A673 (cell line): ENCODE data around the gene EXT2. TPM values are rescaled to one million over a fixed set of nuclear protein-coding genes. Genes with fewer than 3 reads are reported as not detected.

Experiments
- BruUV-seq: library from RNA; stranded (reverse); fragments of 400-500 nt; replicated peaks from 2 replicates; lab custom pipeline; 2021; lab: Mats Ljungman, UMichigan
- CTCF ChIA-PET: fragments of 300-600 bp; sonication (Branson Sonifier 250); formaldehyde crosslinking; loops from one replicate; lab custom pipeline; 2022; ENCODE audit warnings: antibody characterized with exemption; lab: Charles Lee
- POLR2A ChIA-PET: fragments of 300-600 bp; sonication (Branson Sonifier 250); formaldehyde crosslinking; loops from one replicate; lab custom pipeline; 2022; ENCODE audit warnings: antibody characterized with exemption; ENCODE audit not compliant: low non-redundant PET; lab: Charles Lee
- DNase-seq: peaks from one replicate; pipeline ENCODE4 v3.0.0-alpha.2; 2015; ENCODE audit warnings: low spot score
- H3K27ac ChIP-seq: fragments of 200-600 bp; sonication (generic); 2 replicates; pipeline ENCODE4 v1.5.1; 2016; ENCODE audit warnings: mixed run types, low read depth, mild to moderate bottlenecking, mixed read lengths, antibody characterized with exemption, low read length; ENCODE audit not compliant: poor library complexity, severe bottlenecking
- H3K27me3 ChIP-seq: fragments of 200-600 bp; sonication (generic); replicated peaks from 2 replicates; pipeline ENCODE4 v1.6.1; 2017; ENCODE audit warnings: mixed run types, low read depth, mild to moderate bottlenecking, mixed read lengths, antibody characterized with exemption, low read length; ENCODE audit not compliant: insufficient read depth, poor library complexity
- H3K36me3 ChIP-seq: fragments of 200-600 bp; sonication (generic); 2 replicates; pipeline ENCODE4 v1.6.1; 2016; ENCODE audit warnings: mixed run types, mild to moderate bottlenecking, mixed read lengths, antibody characterized with exemption, low read length; ENCODE audit not compliant: insufficient read depth, poor library complexity, severe bottlenecking
- H3K4me1 ChIP-seq: fragments of 200-600 bp; sonication (generic); 2 replicates; pipeline ENCODE4 v1.6.1; 2017; ENCODE audit warnings: mixed run types, mild to moderate bottlenecking, mixed read lengths, antibody characterized with exemption, low read length; ENCODE audit not compliant: insufficient read depth, poor library complexity, severe bottlenecking
- H3K4me3 ChIP-seq: fragments of 200-600 bp; sonication (generic); 2 replicates; pipeline ENCODE4 v1.5.1; 2016; ENCODE audit warnings: low read depth, mixed run types, mild to moderate bottlenecking, mixed read lengths, low read length; ENCODE audit not compliant: poor library complexity, severe bottlenecking
- H3K9me3 ChIP-seq: fragments of 200-600 bp; sonication (generic); 2 replicates; pipeline ENCODE4 v1.6.1; 2016; ENCODE audit warnings: mixed run types, low read depth, mild to moderate bottlenecking, mixed read lengths, antibody characterized with exemption, low read length; ENCODE audit not compliant: poor library complexity, severe bottlenecking
- EZH2 ChIP-seq: fragments of 200-600 bp; sonication (generic); IDR thresholded peaks from 2 replicates; pipeline ENCODE4 v1.6.1; 2017; ENCODE audit warnings: borderline replicate concordance, low read depth, mild to moderate bottlenecking, mixed read lengths, antibody characterized with exemption, low read length; ENCODE audit not compliant: poor library complexity, severe bottlenecking
- intact Hi-C: fragments of 100-400 bp; cut with micrococcal nuclease; formaldehyde crosslinking; loops from one replicate; pipeline ENCODE4 v1.10.0; 2022; ENCODE audit not compliant: unreplicated experiment
- total RNA-seq: library from RNA; stranded (reverse); gene quantifications from 2 replicates; pipeline ENCODE4 v1.2.3, GENCODE V29; 2021
- TF ChIP-seq, protein P1 (sequence below): fragments of 300-800, 200-600 bp; sonication (generic); conservative IDR thresholded peaks from 2 replicates; pipeline ENCODE4 v1.5.1; 2017; ENCODE audit warnings: low read depth, mild to moderate bottlenecking, antibody characterized with exemption, low read length, moderate library complexity, mixed read lengths

The EXT2 gene
- total RNA-seq, 1 experiment from 2014 or later: 123 TPM

DNA sequence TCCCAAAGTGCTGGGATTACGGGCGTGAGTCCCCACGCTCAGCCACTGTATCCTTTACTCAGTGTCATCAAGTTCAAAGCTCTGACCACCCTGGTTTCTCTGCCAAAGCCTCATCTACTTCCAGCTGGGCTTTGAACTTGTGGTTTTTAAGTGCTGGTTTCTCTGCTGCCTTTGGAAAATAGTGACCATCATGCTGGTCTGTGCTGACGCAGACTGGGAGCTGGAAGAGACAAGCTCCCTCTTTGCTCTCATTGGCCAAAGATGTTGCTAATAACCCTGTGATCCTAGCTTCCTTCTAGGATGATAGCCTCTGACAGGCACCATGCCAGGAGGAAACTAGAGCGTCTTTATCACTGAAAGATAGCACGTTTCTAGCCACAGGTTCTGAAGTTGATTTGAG lies 152.0 kb downstream of the EXT2 start:
- intact Hi-C loops: no loop called here
- Histone ChIP-seq H3K27me3 (no peaks in the 10 kb centered on the region), H3K27ac (no peak overlapping the region), H3K4me1 (peaks cover 32% of the 10 kb centered on the region), H3K4me3 (no peak overlapping the region), H3K9me3 (peaks cover 3% of the 10 kb centered on the region), H3K36me3 (peaks cover 35% of the 10 kb centered on the region)
- no peak for DNase-seq
- ChIA-PET CTCF (interaction anchor here (1.1 to 1.2 kb wide), 2 partner anchors 143 to 153 kb away, joined by 3 to 5 read pairs; no protein-coding TSS in a partner anchor), POLR2A (no interaction called here)
- BruUV-seq: no TSS peak
- TF ChIP-seq, protein P1, sequence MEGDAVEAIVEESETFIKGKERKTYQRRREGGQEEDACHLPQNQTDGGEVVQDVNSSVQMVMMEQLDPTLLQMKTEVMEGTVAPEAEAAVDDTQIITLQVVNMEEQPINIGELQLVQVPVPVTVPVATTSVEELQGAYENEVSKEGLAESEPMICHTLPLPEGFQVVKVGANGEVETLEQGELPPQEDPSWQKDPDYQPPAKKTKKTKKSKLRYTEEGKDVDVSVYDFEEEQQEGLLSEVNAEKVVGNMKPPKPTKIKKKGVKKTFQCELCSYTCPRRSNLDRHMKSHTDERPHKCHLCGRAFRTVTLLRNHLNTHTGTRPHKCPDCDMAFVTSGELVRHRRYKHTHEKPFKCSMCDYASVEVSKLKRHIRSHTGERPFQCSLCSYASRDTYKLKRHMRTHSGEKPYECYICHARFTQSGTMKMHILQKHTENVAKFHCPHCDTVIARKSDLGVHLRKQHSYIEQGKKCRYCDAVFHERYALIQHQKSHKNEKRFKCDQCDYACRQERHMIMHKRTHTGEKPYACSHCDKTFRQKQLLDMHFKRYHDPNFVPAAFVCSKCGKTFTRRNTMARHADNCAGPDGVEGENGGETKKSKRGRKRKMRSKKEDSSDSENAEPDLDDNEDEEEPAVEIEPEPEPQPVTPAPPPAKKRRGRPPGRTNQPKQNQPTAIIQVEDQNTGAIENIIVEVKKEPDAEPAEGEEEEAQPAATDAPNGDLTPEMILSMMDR: no peak
- no peak for TF ChIP-seq EZH2

DNA sequence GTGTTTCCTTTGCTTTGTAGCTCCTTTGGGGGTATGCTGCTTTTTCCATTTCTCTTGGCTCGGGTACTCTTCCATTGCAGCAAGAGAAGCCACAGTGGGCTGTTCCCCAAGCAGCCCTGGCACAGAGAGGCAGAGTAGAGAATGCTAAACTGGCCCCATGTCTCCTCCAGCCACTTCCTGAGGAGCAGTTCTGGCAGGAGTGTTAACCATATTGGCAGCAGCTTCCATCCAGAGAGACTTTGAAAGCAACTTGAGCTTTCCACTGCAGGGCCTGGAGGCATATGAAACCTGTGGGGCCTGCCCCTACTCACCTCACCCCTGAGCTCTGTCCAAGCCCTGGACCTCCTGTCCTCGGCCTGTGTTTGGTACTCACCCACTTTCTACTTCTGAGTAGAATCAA lies 152.6 kb downstream of the EXT2 start:
- H3K4me3 ChIP-seq: no peak overlapping the region
- peaks cover 27% of the 10 kb centered on the region for H3K4me1 ChIP-seq
- POLR2A ChIA-PET: no interaction called here
- no peak for TF ChIP-seq EZH2
- TF ChIP-seq, protein P1: no peak
- intact Hi-C loops: no loop called here
- BruUV-seq: no TSS peak
- peaks cover 40% of the 10 kb centered on the region for H3K36me3 ChIP-seq
- peaks cover 9% of the 10 kb centered on the region for H3K9me3 ChIP-seq
- no peaks in the 10 kb centered on the region for H3K27me3 ChIP-seq
- CTCF ChIA-PET: no interaction called here
- DNase-seq: no peak
- H3K27ac ChIP-seq: no peak overlapping the region

- no peak for TF ChIP-seq EZH2
- TF ChIP-seq, protein P1: no peak
- CTCF ChIA-PET: no interaction called here
- BruUV-seq: no TSS peak
Measured at GRCh38 chr11:44250421-44250820, 154.9 kb downstream of the EXT2 start.

More at GRCh38 chr11:44250421-44250820, 154.9 kb downstream of the EXT2 start:
- H3K4me1 ChIP-seq: peaks cover 8% of the 10 kb centered on the region
- no peaks in the 10 kb centered on the region for H3K27me3 ChIP-seq
- no peak overlapping the region for H3K4me3 ChIP-seq
- peaks cover 37% of the 10 kb centered on the region for H3K36me3 ChIP-seq
- intact Hi-C loops: no loop called here
- DNase-seq: no peak
- no peak overlapping the region for H3K27ac ChIP-seq
- POLR2A ChIA-PET: no interaction called here
- H3K9me3 ChIP-seq: peaks cover 19% of the 10 kb centered on the region
